GM23248 (cell line): ENCODE measurements around the gene SLC2A10.

Experiments
- EZH2 ChIP-seq: fragments of 200-600 bp; sonication (generic); IDR thresholded peaks from 2 replicates; pipeline ENCODE4 v1.6.1; 2018; ENCODE audit warnings: antibody characterized with exemption, mild to moderate bottlenecking; ENCODE audit not compliant: insufficient read depth, poor library complexity, severe bottlenecking
- EZH2phosphoT487 ChIP-seq: fragments of 200-600 bp; sonication (generic); IDR thresholded peaks from 2 replicates; pipeline ENCODE4 v1.6.1; 2018; ENCODE audit warnings: antibody characterized with exemption, moderate library complexity, mild to moderate bottlenecking, low read depth; ENCODE audit not compliant: insufficient read depth

DNA sequence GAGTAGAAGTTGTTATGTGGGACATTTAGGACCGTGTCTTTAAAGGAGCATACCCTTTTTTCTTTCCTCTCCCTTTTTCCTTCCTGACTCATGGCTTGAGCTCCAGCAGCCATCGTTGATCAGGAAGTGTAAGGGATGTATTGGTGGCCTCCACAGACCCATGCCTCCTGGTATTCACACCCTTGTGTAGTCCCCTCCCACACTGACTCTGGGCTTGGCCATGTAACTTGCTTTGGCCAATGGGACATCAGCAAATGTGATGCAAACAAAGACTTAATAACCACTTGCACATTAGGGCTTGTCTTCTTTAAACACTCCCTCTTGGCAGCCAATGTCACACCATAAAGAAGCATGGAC lies 39.2 kb upstream of the SLC2A10 start:
- no peak for TF ChIP-seq EZH2
- no peak for TF ChIP-seq EZH2phosphoT487
